Prostate gland (tissue), 2 donors: Measurements from ENCODE around the gene UNC13C.

Experiments
- POLR2A ChIP-seq: fragments of 450-650 bp; IDR thresholded peaks from one replicate; pipeline ENCODE4 v1.6.1; 2016; ENCODE audit warnings: antibody characterized with exemption, mild to moderate bottlenecking
- TF ChIP-seq, protein P1 (sequence below), 4 experiments: fragments of 200-600 bp in 2 of 4; fragments of 450-650 bp in 2 of 4; sonication (generic) in 2 of 4; IDR thresholded peaks; 1 replicate in 3 of 4; 2 replicates in 1 of 4; pipeline ENCODE4 v1.5.1; 2016 to 2019; ENCODE audit warnings: antibody characterized with exemption in 4 of 4, mild to moderate bottlenecking in 2 of 4, moderate library complexity in 2 of 4

DNA sequence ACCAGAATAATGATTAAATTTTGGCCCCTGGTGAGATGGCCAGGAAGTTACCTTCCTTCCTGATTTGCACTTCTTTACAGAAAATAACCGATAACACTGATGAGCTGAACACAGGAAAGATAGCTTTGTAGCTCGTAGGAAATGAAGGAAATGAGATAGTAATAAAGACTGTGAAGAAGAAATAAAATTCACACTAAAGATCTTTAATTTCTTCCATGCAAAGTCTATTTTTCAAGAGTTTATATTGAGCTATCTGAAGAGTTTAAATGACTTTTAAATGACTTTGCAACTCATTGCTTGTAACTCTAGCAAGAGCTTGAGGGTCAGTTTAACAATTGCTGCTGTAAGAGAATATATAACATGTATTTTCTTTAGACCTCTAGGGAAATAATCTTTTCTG lies 543.0 kb downstream of the UNC13C start:
- TF ChIP-seq, protein P1, sequence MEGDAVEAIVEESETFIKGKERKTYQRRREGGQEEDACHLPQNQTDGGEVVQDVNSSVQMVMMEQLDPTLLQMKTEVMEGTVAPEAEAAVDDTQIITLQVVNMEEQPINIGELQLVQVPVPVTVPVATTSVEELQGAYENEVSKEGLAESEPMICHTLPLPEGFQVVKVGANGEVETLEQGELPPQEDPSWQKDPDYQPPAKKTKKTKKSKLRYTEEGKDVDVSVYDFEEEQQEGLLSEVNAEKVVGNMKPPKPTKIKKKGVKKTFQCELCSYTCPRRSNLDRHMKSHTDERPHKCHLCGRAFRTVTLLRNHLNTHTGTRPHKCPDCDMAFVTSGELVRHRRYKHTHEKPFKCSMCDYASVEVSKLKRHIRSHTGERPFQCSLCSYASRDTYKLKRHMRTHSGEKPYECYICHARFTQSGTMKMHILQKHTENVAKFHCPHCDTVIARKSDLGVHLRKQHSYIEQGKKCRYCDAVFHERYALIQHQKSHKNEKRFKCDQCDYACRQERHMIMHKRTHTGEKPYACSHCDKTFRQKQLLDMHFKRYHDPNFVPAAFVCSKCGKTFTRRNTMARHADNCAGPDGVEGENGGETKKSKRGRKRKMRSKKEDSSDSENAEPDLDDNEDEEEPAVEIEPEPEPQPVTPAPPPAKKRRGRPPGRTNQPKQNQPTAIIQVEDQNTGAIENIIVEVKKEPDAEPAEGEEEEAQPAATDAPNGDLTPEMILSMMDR (IDR thresholded peaks at IDR 0.05) = no peak
- no peak for TF ChIP-seq POLR2A
